DOHH2 (cell line): Measurements from ENCODE around the gene SCIN.

Experiments used
- CTCF ChIP-seq: fragments of 200-600 bp; sonication (generic); IDR thresholded peaks from one replicate; pipeline ENCODE4 v1.5.1; 2014; ENCODE audit warnings: antibody characterized with exemption, mild to moderate bottlenecking, low read depth, low read length; ENCODE audit not compliant: poor library complexity, severe bottlenecking
- EZH2phosphoT487 ChIP-seq: fragments of 200-600 bp; sonication (generic); IDR thresholded peaks from 2 replicates; pipeline ENCODE4 v1.6.1; 2017; ENCODE audit warnings: borderline replicate concordance, mild to moderate bottlenecking, antibody characterized with exemption, low read length, moderate library complexity, mixed read lengths

- TF ChIP-seq CTCF (no peak), EZH2phosphoT487 (no peak)
Observed at GRCh38 chr7:12635830-12636229, 65.3 kb downstream of the SCIN start.
